Endodermal cell (in vitro differentiated cells): ENCODE results near the gene SDCCAG8. TPM values are rescaled to one million over a fixed set of nuclear protein-coding genes. Genes with fewer than 3 reads are reported as not detected.

Experiments
- DNase-seq: peaks from one replicate; pipeline ENCODE4 v3.0.0-alpha.2; 2017
- H3K27ac ChIP-seq: 2 replicates; pipeline ENCODE4 v1.5.1; 2013; ENCODE audit warnings: mild to moderate bottlenecking, low read depth, low read length, moderate library complexity
- H3K27me3 ChIP-seq: 2 replicates; pipeline ENCODE4 v1.6.1; 2013; ENCODE audit warnings: mild to moderate bottlenecking, low read length, moderate library complexity; ENCODE audit not compliant: insufficient read depth, control insufficient read depth, poor library complexity, severe bottlenecking
- H3K36me3 ChIP-seq: 2 replicates; pipeline ENCODE4 v1.7.0; 2013; ENCODE audit warnings: mild to moderate bottlenecking, low read length, moderate library complexity; ENCODE audit not compliant: control insufficient read depth, insufficient read depth
- H3K4me1 ChIP-seq: one replicate; pipeline ENCODE4 v1.7.0; 2013; ENCODE audit warnings: low read length; ENCODE audit not compliant: control insufficient read depth, insufficient read depth
- H3K4me3 ChIP-seq: 2 replicates; pipeline ENCODE4 v1.5.1; 2013; ENCODE audit warnings: mild to moderate bottlenecking, low read length, moderate library complexity
- H3K9ac ChIP-seq: 2 replicates; pipeline ENCODE4 v1.6.1; 2013; ENCODE audit warnings: mild to moderate bottlenecking, low read length, moderate library complexity; ENCODE audit not compliant: poor library complexity, severe bottlenecking; ENCODE audit errors: extremely low read depth
- H3K9me3 ChIP-seq: 2 replicates; pipeline ENCODE4 v1.6.1; 2013; ENCODE audit warnings: mild to moderate bottlenecking, low read length, moderate library complexity; ENCODE audit not compliant: control insufficient read depth
- H3K27ac Mint-ChIP-seq: 2 replicates; pipeline ENCODE4 v1.8.0; 2020; ENCODE audit warnings: mixed read lengths
- H3K27me3 Mint-ChIP-seq: 2 replicates; pipeline ENCODE4 v1.8.0; 2021; ENCODE audit warnings: mild to moderate bottlenecking, mixed read lengths; ENCODE audit not compliant: insufficient read depth
- H3K36me3 Mint-ChIP-seq: 2 replicates; pipeline ENCODE4 v1.8.0; 2020; ENCODE audit warnings: low read depth, mixed read lengths
- H3K4me1 Mint-ChIP-seq: 2 replicates; pipeline ENCODE4 v1.8.0; 2020; ENCODE audit warnings: mixed read lengths
- H3K4me3 Mint-ChIP-seq: 2 replicates; pipeline ENCODE4 v1.8.0; 2020; ENCODE audit warnings: mild to moderate bottlenecking, moderate library complexity, mixed read lengths
- H3K9me3 Mint-ChIP-seq: 2 replicates; pipeline ENCODE4 v1.8.0; 2020; ENCODE audit warnings: mild to moderate bottlenecking, mixed read lengths
- CTCF ChIP-seq: fragments of 200-600 bp; sonication (generic); conservative IDR thresholded peaks from 2 replicates; pipeline ENCODE4 v1.5.0; 2021; ENCODE audit warnings: antibody characterized with exemption, mild to moderate bottlenecking
- WGBS, 2 experiments: methylation state at CpG; one replicate each; pipeline versions ENCODE4 v1.1.5 to v1.1.7; 2013; ENCODE audit warnings: missing lambda C conversion rate in 2 of 2, mixed read lengths in 1 of 2; ENCODE audit not compliant: insufficient coverage in 1 of 2, insufficient read length in 1 of 2; 5-methylcytosine and 5-hydroxymethylcytosine counted together
- total RNA-seq, 2 donors: library from RNA; stranded (reverse); fragmentation: NEBNext Ultra II Directional in 1 of 2; extraction: Animal tissue kit (Norgen Biotek cat#: 25700) in 1 of 2; gene quantifications; 2 replicates in 1 of 2; 3 replicates in 1 of 2; pipeline ENCODE4 v1.2.1, GENCODE V29; 2021

SDCCAG8 gene
- total RNA-seq, 2 donors from 2014 or later: 19.8 to 27.5 TPM

GRCh38 chr1:243291292-243291691, 35.5 kb downstream of the SDCCAG8 start:
- Mint-ChIP-seq H3K4me3 (no peak overlapping the region), H3K27ac (no peak overlapping the region), H3K36me3 (peaks cover 12% of the 10 kb centered on the region), H3K27me3 (no peaks in the 10 kb centered on the region), H3K9me3 (no peaks in the 10 kb centered on the region), H3K4me1 (peaks cover 5% of the 10 kb centered on the region)
- Histone ChIP-seq H3K9ac (no peak overlapping the region), H3K9me3 (no peaks in the 10 kb centered on the region), H3K27me3 (no peaks in the 10 kb centered on the region), H3K27ac (no peak overlapping the region), H3K4me1 (no peaks in the 10 kb centered on the region), H3K36me3 (peaks cover 7% of the 10 kb centered on the region), H3K4me3 (no peak overlapping the region)
- 75 to 95% methylated on average over 1 of the region's 1 CpG for WGBS, 2 experiments
- TF ChIP-seq CTCF: no peak
- no peak for DNase-seq

GRCh38 chr1:243292117-243292516, 36.3 kb downstream of the SDCCAG8 start:
- no peaks in the 10 kb centered on the region for H3K9me3 Mint-ChIP-seq
- H3K27me3 Mint-ChIP-seq: no peaks in the 10 kb centered on the region
- H3K27me3 ChIP-seq: no peaks in the 10 kb centered on the region
- DNase-seq: no peak
- H3K4me3 ChIP-seq: no peak overlapping the region
- no peaks in the 10 kb centered on the region for H3K4me1 ChIP-seq
- peaks cover 15% of the 10 kb centered on the region for H3K36me3 Mint-ChIP-seq
- no peaks in the 10 kb centered on the region for H3K36me3 ChIP-seq
- H3K9ac ChIP-seq: no peak overlapping the region
- H3K4me3 Mint-ChIP-seq: no peak overlapping the region
- H3K27ac Mint-ChIP-seq: no peak overlapping the region
- H3K4me1 Mint-ChIP-seq: peaks cover 5% of the 10 kb centered on the region
- H3K9me3 ChIP-seq: no peaks in the 10 kb centered on the region
- WGBS, 2 experiments: 69 to 88% methylated on average over 2 to 5 of the region's 5 CpGs
- no peak overlapping the region for H3K27ac ChIP-seq
- TF ChIP-seq CTCF: no peak

- H3K27me3 Mint-ChIP-seq: no peaks in the 10 kb centered on the region
- TF ChIP-seq CTCF: no peak
- Histone ChIP-seq H3K4me3 (no peak overlapping the region), H3K27ac (no peak overlapping the region), H3K4me1 (no peaks in the 10 kb centered on the region), H3K9ac (no peak overlapping the region), H3K9me3 (no peaks in the 10 kb centered on the region), H3K36me3 (no peaks in the 10 kb centered on the region), H3K27me3 (no peaks in the 10 kb centered on the region)
- peaks cover 5% of the 10 kb centered on the region for H3K4me1 Mint-ChIP-seq
- DNase-seq: no peak
- no peaks in the 10 kb centered on the region for H3K9me3 Mint-ChIP-seq
- peaks cover 10% of the 10 kb centered on the region for H3K36me3 Mint-ChIP-seq
- no peak overlapping the region for H3K4me3 Mint-ChIP-seq
- WGBS, 2 experiments: 89 to 92% methylated on average over 2 to 3 of the region's 4 CpGs
- no peak overlapping the region for H3K27ac Mint-ChIP-seq
Observed at GRCh38 chr1:243293941-243294722, 38.3 kb downstream of the SDCCAG8 start.
